ENCODE data around the gene KLHL29. TPM values are rescaled to one million over a fixed set of nuclear protein-coding genes. Genes with fewer than 3 reads are reported as not detected.
A peak's percentile ranks its signal among the peaks of the same experiment; 100 is the strongest.

Gene KLHL29
- total RNA-seq, 4 donors from 2014 or later = 39.6 to 52.0 (median 40.4) TPM

DNA sequence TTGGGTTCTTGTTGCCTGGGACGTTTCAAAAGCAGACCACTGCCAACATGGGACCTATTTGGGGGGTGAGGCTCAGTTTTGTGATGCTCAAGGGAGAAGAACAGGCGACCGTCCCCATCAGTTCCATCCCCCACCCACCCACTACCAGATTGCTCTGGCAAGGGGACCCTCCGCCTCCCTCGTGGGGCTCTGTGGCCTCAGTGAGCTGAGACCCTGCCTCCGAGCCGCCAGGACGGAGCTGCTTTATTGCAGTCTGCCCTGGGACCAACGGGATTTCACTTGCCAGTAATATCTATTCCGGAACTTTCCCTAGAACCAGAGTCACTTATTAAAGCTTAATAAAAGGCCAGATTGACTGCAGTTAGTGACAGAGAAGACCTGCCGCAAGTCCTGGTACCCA, 146.3 kb downstream of the KLHL29 start:
- TF ChIP-seq, protein P1, sequence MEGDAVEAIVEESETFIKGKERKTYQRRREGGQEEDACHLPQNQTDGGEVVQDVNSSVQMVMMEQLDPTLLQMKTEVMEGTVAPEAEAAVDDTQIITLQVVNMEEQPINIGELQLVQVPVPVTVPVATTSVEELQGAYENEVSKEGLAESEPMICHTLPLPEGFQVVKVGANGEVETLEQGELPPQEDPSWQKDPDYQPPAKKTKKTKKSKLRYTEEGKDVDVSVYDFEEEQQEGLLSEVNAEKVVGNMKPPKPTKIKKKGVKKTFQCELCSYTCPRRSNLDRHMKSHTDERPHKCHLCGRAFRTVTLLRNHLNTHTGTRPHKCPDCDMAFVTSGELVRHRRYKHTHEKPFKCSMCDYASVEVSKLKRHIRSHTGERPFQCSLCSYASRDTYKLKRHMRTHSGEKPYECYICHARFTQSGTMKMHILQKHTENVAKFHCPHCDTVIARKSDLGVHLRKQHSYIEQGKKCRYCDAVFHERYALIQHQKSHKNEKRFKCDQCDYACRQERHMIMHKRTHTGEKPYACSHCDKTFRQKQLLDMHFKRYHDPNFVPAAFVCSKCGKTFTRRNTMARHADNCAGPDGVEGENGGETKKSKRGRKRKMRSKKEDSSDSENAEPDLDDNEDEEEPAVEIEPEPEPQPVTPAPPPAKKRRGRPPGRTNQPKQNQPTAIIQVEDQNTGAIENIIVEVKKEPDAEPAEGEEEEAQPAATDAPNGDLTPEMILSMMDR (IDR thresholded peaks at IDR 0.05) = no peak
- no peak for TF ChIP-seq EP300 (IDR thresholded peaks at IDR 0.05)
- TF ChIP-seq POLR2A (IDR thresholded peaks at IDR 0.05) = no peak
- Histone ChIP-seq H3K4me1 (peaks cover 0 to 93% (median 26%) of the 10 kb centered on the region in 4 donors), H3K36me3 (no peaks in the 10 kb centered on the region), H3K9me3 (no peaks in the 10 kb centered on the region), H3K27ac (peak overlapping the region in 3 of 4 donors; percentile 73 to 86 (median 75)), H3K4me3 (no peak overlapping the region), H3K27me3 (no peaks in the 10 kb centered on the region)
- 85 to 91% methylated on average over 11 of the region's 11 CpGs for WGBS, 2 donors
- DNase-seq (ENCODE audit: low spot score in 2 of 2) = no peak

GRCh38 chr2:23531881-23532280, 146.9 kb downstream of the KLHL29 start:
- Histone ChIP-seq H3K9me3 (no peaks in the 10 kb centered on the region), H3K27ac (peak overlapping the region; percentile 69 to 86 (median 74)), H3K36me3 (no peaks in the 10 kb centered on the region), H3K4me1 (peaks cover 0 to 91% (median 22%) of the 10 kb centered on the region in 4 donors), H3K4me3 (no peak overlapping the region), H3K27me3 (no peaks in the 10 kb centered on the region)
- WGBS, 2 donors = 66 to 80% methylated on average over 7 to 8 of the region's 8 CpGs
- no peak for DNase-seq (ENCODE audit: low spot score in 2 of 2)
- no peak for TF ChIP-seq EP300 (IDR thresholded peaks at IDR 0.05)
- TF ChIP-seq, protein P1 (IDR thresholded peaks at IDR 0.05) = no peak
- TF ChIP-seq POLR2A (IDR thresholded peaks at IDR 0.05) = no peak

GRCh38 chr2:23532391-23533337, 147.7 kb downstream of the KLHL29 start:
- Histone ChIP-seq H3K27ac (peak overlapping the region; percentile 69 to 86 (median 74)), H3K4me3 (peak overlapping the region in 2 of 4 donors; percentile 16 to 31)

GRCh38 chr2:23533338-23533695, 148.3 kb downstream of the KLHL29 start:
- H3K36me3 ChIP-seq = no peaks in the 10 kb centered on the region
- no peak for DNase-seq (ENCODE audit: low spot score in 2 of 2)
- H3K27me3 ChIP-seq = no peaks in the 10 kb centered on the region
- H3K4me3 ChIP-seq = peak overlapping the region in 1 of 4 donors; percentile 16
- peaks cover 0 to 91% (median 22%) of the 10 kb centered on the region in 4 donors for H3K4me1 ChIP-seq
- no peaks in the 10 kb centered on the region for H3K9me3 ChIP-seq
- peak overlapping the region; percentile 69 to 86 (median 74) for H3K27ac ChIP-seq
- WGBS, 2 donors = 34 to 50% methylated on average over 9 of the region's 9 CpGs
- TF ChIP-seq, protein P1 (IDR thresholded peaks at IDR 0.05) = no peak
- TF ChIP-seq POLR2A (IDR thresholded peaks at IDR 0.05) = no peak

More at GRCh38 chr2:23532391-23533337, 147.7 kb downstream of the KLHL29 start:
- H3K9me3 ChIP-seq = no peaks in the 10 kb centered on the region
- no peak for DNase-seq (ENCODE audit: low spot score in 2 of 2)
- H3K4me1 ChIP-seq = peaks cover 0 to 91% (median 22%) of the 10 kb centered on the region in 4 donors
- WGBS, 2 donors = 33 to 50% methylated on average over 22 to 23 of the region's 23 CpGs
- TF ChIP-seq EP300 (IDR thresholded peaks at IDR 0.05) (peak in 1 of 2 donors; percentile 4), POLR2A (IDR thresholded peaks at IDR 0.05) (no peak)
- TF ChIP-seq, protein P1 (IDR thresholded peaks at IDR 0.05) = no peak
- H3K27me3 ChIP-seq = no peaks in the 10 kb centered on the region
- no peaks in the 10 kb centered on the region for H3K36me3 ChIP-seq

GRCh38 chr2:23534771-23535170, 149.8 kb downstream of the KLHL29 start:
- H3K4me1 ChIP-seq = peaks cover 0 to 86% (median 22%) of the 10 kb centered on the region in 4 donors
- DNase-seq (ENCODE audit: low spot score in 2 of 2) = no peak
- no peaks in the 10 kb centered on the region for H3K36me3 ChIP-seq
- TF ChIP-seq, protein P1 (IDR thresholded peaks at IDR 0.05) = no peak
- TF ChIP-seq EP300 (IDR thresholded peaks at IDR 0.05) (no peak), POLR2A (IDR thresholded peaks at IDR 0.05) (no peak)
- H3K27me3 ChIP-seq = no peaks in the 10 kb centered on the region
- H3K4me3 ChIP-seq = no peak overlapping the region
- WGBS, 2 donors = 50 to 56% methylated on average over 2 of the region's 2 CpGs
- peak overlapping the region in 2 of 4 donors; percentile 43 to 66 for H3K27ac ChIP-seq
- H3K9me3 ChIP-seq = no peaks in the 10 kb centered on the region

Measured in tibial nerve (tissue), 4 donors.